Hematopoietic multipotent progenitor cell treated with erythropoietin and hydrocortisone succinate and interleukin-3 and kit ligand, for 15 days (in vitro differentiated cells): Measurements from ENCODE around the gene TRPV5.
A peak's percentile ranks its signal among the peaks of the same experiment; 100 is the strongest.

Source experiments
- DNase-seq: peaks from one replicate; pipeline ENCODE4 v3.0.0-alpha.2; 2015; ENCODE audit warnings: low spot score

Gene TRPV5

DNA sequence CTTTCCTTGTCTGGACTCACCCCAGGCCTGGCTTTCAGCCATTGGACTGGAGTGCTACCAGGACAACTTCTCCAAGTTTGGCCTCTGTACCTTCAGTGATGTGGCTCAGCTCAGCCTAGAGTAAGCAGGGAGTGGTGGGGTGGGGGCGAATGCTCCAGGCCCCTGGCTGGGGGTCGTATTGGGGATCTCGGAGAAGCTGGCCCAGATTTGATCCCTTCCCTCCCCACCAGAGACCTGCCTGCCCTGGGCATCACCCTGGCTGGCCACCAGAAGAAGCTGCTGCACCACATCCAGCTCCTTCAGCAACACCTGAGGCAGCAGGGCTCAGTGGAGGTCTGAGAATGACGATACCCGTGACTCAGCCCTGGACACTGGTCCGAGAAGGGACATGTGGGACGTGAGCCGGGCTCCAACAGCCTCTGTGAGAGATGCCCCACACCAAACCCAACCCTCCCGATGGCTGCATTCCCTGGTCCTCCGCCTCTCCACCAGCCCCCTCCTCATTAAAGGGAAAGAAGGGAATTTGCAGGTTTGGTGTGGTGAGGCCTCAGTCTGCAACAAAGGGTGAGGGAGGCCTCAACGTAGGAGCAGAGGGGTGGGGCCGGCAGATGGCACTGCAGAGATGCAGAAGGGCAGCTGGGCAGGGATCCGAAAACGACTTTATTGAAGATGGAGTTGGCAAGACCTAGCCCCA, 62.8 kb downstream of the TRPV5 start:
- DNase-seq, result no peak

DNA sequence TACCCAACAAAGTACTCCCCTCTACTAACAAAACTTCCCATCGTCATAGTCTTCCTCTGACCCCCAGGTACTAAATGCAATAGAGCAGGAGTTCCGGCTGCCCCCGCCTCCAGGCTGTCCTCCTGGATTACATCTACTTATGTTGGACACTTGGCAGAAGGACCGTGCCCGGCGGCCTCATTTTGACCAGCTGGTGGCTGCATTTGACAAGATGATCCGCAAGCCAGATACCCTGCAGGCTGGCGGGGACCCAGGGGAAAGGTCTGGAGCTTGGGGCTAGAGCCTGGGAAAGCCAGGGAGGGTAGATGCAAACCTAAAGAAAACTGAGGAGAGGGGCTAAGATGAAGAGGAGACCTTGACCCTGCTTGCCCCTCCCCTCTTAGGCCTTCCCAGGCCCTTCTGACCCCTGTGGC, 63.4 kb downstream of the TRPV5 start:
- no peak for DNase-seq

DNA sequence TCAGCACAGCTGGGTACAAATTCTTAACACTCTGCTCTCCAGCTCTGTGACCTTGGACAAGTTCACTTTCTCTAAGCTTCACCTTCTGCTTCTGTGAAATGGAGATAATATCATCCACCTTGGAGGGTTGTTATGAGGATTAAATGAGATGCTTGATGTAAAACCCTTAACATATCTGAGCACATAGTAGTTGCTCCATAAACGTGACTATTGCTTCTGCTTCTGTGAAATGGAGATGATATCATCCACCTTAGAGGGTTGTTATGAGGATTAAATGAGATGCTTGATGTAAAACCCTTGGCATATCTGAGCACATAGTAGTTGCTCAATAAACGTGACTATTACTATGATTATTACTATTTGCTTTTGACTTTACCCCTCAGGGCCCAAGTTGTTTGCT, 64.1 kb downstream of the TRPV5 start:
- no peak for DNase-seq

DNA sequence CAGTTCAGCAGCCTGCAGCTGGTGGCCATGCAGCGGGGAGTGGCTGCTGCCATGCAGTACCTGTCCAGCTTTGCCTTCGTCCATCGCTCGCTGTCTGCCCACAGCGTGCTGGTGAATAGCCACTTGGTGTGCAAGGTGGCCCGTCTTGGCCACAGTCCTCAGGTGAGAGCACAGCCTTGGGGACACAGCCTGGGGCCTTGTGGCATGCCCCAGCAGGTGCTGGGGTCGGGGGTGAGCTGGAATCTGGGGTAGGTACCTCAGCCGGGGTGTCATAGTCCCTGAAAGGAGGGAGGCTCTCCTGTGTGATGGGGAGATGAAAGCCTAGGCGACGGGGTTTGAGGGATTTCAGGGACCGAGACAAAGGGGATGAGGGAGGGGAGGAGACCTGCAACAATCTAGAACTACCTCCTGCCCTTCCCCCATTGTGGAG, 64.5 kb downstream of the TRPV5 start:
- DNase-seq, result no peak

DNA sequence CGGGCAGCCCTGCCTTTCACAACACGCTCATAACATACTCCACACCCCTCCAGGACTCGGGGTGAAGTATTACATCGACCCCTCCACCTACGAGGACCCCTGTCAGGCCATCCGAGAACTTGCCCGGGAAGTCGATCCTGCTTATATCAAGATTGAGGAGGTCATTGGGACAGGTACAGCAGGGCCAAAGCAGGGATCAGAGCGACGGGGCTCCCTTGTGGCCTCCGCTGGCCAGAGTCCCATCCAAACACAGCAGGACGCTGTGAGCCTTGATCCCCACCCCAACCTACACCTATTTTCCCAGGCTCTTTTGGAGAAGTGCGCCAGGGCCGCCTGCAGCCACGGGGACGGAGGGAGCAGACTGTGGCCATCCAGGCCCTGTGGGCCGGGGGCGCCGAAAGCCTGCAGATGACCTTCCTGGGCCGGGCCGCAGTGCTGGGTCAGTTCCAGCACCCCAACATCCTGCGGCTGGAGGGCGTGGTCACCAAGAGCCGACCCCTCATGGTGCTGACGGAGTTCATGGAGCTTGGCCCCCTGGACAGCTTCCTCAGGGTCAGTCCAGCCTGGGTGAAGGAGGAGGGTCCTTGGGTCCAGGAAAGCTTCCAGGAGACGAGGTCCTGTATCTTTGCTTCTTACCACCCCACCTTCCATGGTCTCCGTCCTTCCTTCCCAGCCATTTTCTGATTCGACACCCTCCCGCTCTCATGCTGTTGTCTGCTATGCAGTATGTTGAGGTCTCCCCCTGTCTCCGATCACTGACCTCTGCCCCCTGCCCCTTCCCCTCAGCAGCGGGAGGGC, 65.2 kb downstream of the TRPV5 start:
- DNase-seq, result no peak

DNA sequence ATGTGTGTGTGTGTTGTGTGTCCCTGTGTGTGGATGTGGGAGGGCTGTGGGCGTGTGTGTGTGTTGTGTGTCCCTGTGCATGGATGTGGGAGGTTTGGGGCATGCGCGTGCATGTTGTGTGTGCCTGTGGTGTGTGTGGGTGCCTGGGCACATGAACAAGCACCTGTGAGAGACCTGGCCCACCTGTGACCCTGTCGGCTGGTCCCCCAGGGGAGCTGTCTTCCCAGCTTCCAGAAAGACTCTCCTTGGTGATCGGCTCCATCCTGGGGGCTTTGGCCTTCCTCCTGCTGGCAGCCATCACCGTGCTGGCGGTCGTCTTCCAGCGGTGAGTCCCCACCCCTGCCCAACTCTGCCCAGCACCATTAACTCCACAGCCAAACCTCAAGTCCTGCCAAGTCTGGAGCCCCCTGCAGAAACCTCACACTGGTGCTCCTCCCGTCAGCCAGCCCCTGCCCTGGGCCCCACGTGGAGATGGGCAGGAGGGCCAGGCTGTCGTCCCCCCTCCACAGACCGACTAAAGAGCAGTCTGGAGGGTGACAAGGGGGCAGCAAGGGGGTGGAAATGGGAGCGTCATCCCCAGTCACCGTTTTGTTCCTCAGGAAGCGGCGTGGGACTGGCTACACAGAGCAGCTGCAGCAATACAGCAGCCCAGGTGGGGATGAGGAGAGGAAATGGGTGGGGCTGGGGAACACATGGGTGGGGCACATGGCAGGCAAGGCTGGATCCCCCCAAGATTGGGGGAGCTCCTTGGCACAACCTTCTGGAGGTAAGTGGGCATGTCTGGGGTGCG, 66.0 kb downstream of the TRPV5 start:
- DNase-seq, result no peak

DNA sequence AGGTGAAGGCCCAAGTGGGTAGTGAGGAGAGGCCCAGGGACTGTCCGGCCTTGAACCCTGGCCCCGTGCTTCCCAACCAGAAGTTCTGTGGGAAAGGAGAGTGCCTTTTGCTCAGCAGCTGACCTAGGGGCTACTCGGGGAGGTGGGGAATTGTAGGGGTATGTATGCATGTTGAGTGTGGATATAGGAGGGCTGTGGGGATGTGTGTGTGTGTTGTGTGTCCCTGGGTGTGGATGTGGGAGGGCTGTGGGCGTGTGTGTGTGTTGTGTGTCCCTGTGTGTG, 66.5 kb downstream of the TRPV5 start:
- no peak for DNase-seq

DNA sequence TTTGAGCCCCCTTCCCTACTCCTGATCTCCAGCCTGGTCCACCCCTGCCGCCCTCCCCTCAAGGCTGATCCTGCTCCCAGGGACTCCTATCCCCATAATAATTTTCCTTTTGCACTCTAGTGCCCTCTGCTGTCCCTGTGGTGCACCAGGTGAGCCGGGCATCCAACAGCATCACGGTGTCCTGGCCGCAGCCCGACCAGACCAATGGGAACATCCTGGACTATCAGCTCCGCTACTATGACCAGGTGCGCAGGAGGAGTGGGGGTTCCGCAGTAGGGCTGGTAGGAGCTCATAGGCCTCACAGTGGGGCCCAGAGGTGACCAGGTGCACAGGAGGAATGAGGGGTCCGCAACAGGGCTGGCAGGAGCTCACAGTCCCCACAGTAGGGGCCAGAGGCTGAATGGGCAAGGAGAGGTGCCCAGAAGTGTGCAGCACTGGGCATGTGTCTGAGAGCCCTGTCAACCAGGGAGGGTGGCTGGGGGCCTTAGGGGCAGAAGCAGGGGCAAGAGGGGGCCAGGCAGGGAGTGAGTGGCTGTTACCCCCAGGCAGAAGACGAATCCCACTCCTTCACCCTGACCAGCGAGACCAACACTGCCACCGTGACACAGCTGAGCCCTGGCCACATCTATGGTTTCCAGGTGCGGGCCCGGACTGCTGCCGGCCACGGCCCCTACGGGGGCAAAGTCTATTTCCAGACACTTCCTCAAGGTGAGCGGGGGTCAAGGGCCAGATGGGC, 67.0 kb downstream of the TRPV5 start:
- peak; percentile 55 for DNase-seq

DNA sequence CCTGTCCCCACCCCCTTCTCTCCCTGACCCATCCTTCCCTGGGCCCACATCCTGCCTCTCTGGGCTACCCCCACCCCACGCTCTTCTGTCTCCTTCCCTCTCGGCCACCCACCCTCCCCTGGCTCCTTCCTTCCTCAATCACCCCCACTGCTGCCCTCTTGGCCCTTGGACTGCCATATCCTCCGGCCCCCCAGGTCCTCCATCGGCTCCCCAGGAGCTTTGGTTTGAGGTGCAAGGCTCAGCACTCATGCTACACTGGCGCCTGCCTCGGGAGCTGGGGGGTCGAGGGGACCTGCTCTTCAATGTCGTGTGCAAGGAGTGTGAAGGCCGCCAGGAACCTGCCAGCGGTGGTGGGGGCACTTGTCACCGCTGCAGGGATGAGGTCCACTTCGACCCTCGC, 67.8 kb downstream of the TRPV5 start:
- no peak for DNase-seq

DNA sequence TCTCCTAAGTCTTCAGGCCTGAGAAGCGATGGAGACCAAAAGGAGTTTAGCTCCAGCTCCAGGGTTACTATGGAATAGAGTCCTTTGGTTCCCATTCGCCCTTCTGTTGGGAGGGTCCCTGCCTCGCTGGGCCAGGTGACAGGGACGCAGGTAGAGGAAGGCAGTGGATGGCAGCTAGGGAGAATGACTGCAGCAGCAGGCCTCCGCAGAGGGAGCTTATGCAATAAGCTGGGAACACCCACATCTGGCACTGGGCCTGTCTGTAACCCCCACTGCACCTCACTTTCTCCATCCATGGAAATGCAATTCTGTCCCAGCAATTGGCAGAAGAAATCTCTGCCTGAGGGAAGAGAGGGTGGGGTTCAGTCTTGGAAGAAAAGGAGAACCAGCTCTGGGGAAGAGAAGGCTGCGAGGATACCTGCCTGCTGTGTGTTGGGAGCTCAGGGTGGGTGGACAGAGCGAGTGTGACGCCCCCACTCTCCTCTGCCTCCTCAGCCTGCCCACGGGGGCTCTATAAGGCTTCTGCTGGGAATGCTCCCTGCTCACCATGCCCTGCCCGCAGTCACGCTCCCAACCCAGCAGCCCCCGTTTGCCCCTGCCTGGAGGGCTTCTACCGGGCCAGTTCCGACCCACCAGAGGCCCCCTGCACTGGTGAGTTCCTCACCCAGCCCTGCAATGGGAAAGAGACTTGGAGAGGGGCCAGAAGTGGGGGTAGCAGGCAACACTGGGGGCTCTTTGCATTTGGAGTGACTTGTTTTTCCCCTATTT, 68.4 kb downstream of the TRPV5 start:
- no peak for DNase-seq

DNA sequence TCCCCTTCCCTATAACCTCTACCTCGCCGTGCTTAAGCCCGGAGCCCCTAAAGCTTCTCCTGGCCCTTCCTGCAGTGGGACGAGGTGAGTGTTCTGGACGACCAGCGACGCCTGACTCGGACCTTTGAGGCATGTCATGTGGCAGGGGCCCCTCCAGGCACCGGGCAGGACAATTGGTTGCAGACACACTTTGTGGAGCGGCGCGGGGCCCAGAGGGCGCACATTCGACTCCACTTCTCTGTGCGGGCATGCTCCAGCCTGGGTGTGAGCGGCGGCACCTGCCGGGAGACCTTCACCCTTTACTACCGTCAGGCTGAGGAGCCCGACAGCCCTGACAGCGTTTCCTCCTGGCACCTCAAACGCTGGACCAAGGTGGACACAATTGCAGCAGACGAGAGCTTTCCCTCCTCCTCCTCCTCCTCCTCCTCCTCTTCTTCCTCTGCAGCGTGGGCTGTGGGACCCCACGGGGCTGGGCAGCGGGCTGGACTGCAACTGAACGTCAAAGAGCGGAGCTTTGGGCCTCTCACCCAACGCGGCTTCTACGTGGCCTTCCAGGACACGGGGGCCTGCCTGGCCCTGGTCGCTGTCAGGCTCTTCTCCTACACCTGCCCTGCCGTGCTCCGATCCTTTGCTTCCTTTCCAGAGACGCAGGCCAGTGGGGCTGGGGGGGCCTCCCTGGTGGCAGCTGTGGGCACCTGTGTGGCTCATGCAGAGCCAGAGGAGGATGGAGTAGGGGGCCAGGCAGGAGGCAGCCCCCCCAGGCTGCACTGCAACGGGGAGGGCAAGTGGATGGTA, 69.5 kb downstream of the TRPV5 start:
- DNase-seq, result no peak

DNA sequence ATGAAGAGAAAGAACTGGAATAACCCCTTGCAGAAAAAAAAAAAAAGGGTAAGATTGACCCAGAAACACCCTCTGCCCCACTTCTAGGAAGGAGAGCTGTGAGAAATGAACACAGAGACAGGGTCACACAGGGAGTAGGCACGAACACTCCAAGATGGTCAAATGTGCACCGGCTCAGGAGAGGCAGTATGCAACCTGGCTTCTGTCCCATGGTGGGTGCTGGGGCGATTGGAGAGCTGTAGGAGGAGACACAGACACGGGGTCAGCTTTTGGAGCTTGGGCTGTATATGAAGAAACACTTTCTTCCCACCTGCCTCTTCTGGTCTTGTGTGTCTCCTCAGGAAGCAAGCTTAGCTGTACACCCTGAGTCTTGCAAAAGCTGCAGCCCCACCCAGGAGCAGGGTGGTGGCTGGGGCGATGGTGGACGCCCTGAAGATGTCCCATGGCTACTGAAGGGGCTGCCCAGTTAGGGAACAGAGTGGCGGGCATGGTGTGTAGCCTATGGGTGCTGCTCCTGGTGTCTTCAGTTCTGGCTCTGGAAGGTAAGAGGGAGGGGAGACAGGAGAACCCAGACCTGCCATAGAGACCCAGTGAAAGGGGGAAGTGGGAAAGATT, 70.7 kb downstream of the TRPV5 start:
- no peak for DNase-seq

DNA sequence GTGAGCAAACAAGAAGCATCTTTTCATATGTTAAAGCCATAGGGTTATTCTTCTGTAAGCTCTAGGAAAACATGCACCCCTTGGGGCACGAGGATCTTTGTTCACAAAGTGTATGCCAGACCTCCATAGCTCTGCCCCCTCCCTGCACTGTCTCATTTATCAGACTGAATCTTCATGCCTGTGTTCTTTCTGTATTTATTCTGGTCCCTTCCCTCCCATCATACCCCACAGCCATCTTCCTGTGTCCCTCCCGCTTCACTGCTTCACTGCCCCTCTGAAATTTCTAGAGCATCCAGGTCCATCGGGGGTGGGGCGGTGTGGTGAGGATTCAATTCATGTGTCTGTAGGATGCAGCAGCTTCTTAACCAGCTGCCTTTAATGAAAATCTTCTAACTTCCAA, 71.2 kb downstream of the TRPV5 start:
- no peak for DNase-seq

DNA sequence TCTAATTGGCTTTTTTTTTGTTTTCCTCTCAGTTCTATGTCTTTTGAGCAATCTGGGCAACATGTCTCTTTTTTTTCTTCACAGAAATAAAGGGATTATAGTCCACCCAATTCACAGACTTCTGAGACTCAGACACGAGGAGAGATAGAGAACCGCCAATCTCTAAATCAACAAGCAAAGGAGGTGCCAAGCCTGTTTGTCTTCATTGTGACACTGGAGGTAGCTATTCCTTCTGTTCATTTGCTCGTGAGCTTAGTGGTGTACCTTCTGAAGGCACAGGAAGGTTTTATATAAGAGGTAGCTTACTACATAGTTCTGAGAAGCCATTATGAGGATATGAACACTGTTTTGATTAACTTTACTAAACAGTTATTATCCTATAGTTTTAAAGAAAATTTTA, 72.6 kb downstream of the TRPV5 start:
- no peak for DNase-seq

DNA sequence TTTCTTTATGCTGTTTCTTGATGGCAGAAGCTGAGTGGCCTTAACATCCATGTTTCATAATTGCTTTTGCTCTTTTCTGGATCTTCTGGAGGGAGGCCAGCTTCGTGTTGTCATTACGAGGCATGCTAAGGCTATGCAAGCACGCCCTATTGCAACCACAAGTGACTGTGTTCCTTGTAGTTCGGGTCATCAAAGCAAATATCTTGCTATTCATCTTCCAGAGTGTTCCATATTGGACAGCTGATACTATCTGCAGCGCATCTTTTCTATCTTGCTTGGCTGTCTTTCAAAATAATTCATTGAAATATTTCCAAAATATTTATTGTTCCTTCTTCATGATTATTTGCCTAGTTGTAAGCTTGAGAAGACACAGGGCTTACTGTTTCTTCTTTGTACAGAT, 73.7 kb downstream of the TRPV5 start:
- no peak for DNase-seq

DNA sequence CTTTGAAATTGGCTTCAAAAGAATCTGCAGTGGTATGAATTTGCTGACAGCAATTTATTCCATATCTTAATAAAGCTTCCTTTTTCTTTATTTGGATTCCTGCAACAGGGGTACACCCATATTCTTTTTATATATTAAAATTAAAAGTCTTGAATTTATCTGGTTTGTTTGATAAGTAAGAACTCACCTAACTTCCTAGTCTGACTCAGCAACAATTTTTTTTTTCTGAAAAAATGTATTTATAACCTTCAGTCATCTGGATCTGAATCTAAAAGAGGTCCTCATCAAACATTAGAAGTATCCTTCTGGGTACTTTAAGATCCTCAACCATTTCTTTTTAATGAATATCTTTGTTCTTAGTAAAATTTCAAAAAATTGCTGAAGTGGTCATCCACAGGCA, 74.1 kb downstream of the TRPV5 start:
- no peak for DNase-seq
